Measurements from ENCODE around the gene RTN3.

The RTN3 gene

DNA sequence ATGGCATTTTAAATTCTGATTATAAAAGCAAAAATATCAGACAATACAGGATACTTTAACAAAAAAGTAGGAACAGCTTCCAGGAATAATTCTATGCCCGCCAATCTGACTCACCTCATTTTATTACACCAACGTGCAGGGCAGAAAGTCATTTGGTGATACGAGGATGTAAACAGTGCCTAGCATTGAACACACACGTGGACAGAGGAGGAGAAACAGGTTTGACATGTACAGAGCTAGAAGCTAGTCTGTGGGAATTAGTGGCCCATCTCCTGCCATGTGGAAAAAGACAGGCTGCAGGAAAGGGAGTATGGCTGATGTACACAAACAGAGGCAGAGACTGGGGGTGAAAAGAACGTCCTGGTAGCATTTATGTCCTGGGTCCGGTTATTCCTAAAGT, 123.0 kb downstream of the RTN3 start:
- H3K4me3 Mint-ChIP-seq = no peak overlapping the region
- H3K27me3 Mint-ChIP-seq = peaks cover 0 to 6% of the 10 kb centered on the region in 2 donors
- H3K4me1 Mint-ChIP-seq (ENCODE audit: low read depth in 2 of 2) = no peaks in the 10 kb centered on the region
- no peak for DNase-seq
- no peaks in the 10 kb centered on the region for H3K9me3 Mint-ChIP-seq
- H3K27ac Mint-ChIP-seq = no peak overlapping the region
- no peak for ATAC-seq (replicated peaks)
- no peaks in the 10 kb centered on the region for H3K36me3 Mint-ChIP-seq (ENCODE audit: insufficient read depth)

GRCh38 chr11:63805844-63806415, 124.6 kb downstream of the RTN3 start:
- H3K9me3 Mint-ChIP-seq = no peaks in the 10 kb centered on the region
- H3K36me3 Mint-ChIP-seq (ENCODE audit: insufficient read depth) = no peaks in the 10 kb centered on the region
- peak overlapping the region in 1 of 2 donors; percentile 38 for H3K27ac Mint-ChIP-seq
- H3K4me3 Mint-ChIP-seq = no peak overlapping the region
- DNase-seq = no peak
- no peaks in the 10 kb centered on the region for H3K27me3 Mint-ChIP-seq
- ATAC-seq (replicated peaks) = no peak
- H3K4me1 Mint-ChIP-seq (ENCODE audit: low read depth in 2 of 2) = no peaks in the 10 kb centered on the region
